Karpas-422 (cell line): ENCODE data around the gene CHURC1. TPM values are rescaled to one million over a fixed set of nuclear protein-coding genes. Genes with fewer than 3 reads are reported as not detected.
"Not testable (repeated sequence)": the region's sequence is repeated elsewhere in the genome, so short reads cannot be mapped to it uniquely, and the experiment has no call there.

Experiments
- DNase-seq: peaks from one replicate; pipeline ENCODE4 v3.0.0-alpha.2; 2015
- H2AFZ ChIP-seq: fragments of 200-600 bp; sonication (generic); 2 replicates; pipeline ENCODE4 v1.6.1; 2014; ENCODE audit warnings: antibody characterized with exemption, low read length, mixed read lengths
- H3K27ac ChIP-seq: fragments of 200-600 bp; sonication (generic); 2 replicates; pipeline ENCODE4 v1.5.1; 2014; ENCODE audit warnings: mild to moderate bottlenecking, low read length, moderate library complexity
- H3K27me3 ChIP-seq: fragments of 200-600 bp; sonication (generic); 2 replicates; pipeline ENCODE4 v1.6.1; 2014; ENCODE audit warnings: low read length, mixed read lengths
- H3K36me3 ChIP-seq: fragments of 200-600 bp; sonication (generic); 2 replicates; pipeline ENCODE4 v1.6.1; 2014; ENCODE audit warnings: low read length, mixed read lengths; ENCODE audit not compliant: insufficient read depth
- H3K4me1 ChIP-seq: fragments of 200-600 bp; sonication (generic); 2 replicates; pipeline ENCODE4 v1.6.1; 2014; ENCODE audit warnings: mild to moderate bottlenecking, low read length, mixed read lengths
- H3K4me2 ChIP-seq: fragments of 200-600 bp; sonication (generic); 2 replicates; pipeline ENCODE4 v1.6.1; 2014; ENCODE audit warnings: low read length, low read depth, mild to moderate bottlenecking; ENCODE audit not compliant: poor library complexity, severe bottlenecking
- H3K4me3 ChIP-seq: fragments of 200-600 bp; sonication (generic); 2 replicates; pipeline ENCODE4 v1.5.1; 2014; ENCODE audit warnings: mild to moderate bottlenecking, antibody characterized with exemption, low read length, mixed read lengths
- H3K79me2 ChIP-seq: fragments of 200-600 bp; sonication (generic); 2 replicates; pipeline ENCODE4 v1.6.1; 2014; ENCODE audit warnings: mild to moderate bottlenecking, low read length, mixed read lengths
- H3K9ac ChIP-seq: fragments of 200-600 bp; sonication (generic); 2 replicates; pipeline ENCODE4 v1.6.0; 2014; ENCODE audit warnings: low read length
- H3K9me2 ChIP-seq: fragments of 200-600 bp; sonication (generic), shearing (Covaris generic); replicated peaks from 2 replicates; pipeline ENCODE4 v1.6.0; 2014; ENCODE audit warnings: mild to moderate bottlenecking, low read length, moderate library complexity; ENCODE audit not compliant: insufficient read depth
- H3K9me3 ChIP-seq: fragments of 300-700, 200-600 bp; sonication (generic); 2 replicates; pipeline ENCODE4 v1.6.1; 2014; ENCODE audit warnings: low read length, mixed read lengths
- H4K20me1 ChIP-seq: fragments of 200-600 bp; sonication (generic); 2 replicates; pipeline ENCODE4 v1.6.1; 2014; ENCODE audit warnings: mild to moderate bottlenecking, antibody characterized with exemption, low read length, low read depth; ENCODE audit not compliant: insufficient read depth
- total RNA-seq: library from RNA; depleted of rRNA; stranded (reverse); fragments of >200 nt; shearing (Covaris generic); gene quantifications from 2 replicates; pipeline ENCODE4 v1.2.3, GENCODE V29; 2014; ENCODE audit warnings: low replicate concordance

Gene CHURC1
- total RNA-seq, 1 experiment from 2014 or later, result 136 TPM

- Histone ChIP-seq H3K9me3 (no peaks in the 10 kb centered on the region), H4K20me1 (no peaks in the 10 kb centered on the region), H3K4me2 (no peak overlapping the region), H3K4me3 (no peak overlapping the region), H3K4me1 (no peaks in the 10 kb centered on the region), H3K9ac (no peak overlapping the region), H3K9me2 (no peaks in the 10 kb centered on the region), H3K36me3 (no peaks in the 10 kb centered on the region), H3K79me2 (no peaks in the 10 kb centered on the region), H3K27ac (no peak overlapping the region), H3K27me3 (no peaks in the 10 kb centered on the region), H2AFZ (no peak overlapping the region)
- DNase-seq, result no peak
Observed at GRCh38 chr14:64889352-64889751, 24.9 kb upstream of the CHURC1 start.

DNA sequence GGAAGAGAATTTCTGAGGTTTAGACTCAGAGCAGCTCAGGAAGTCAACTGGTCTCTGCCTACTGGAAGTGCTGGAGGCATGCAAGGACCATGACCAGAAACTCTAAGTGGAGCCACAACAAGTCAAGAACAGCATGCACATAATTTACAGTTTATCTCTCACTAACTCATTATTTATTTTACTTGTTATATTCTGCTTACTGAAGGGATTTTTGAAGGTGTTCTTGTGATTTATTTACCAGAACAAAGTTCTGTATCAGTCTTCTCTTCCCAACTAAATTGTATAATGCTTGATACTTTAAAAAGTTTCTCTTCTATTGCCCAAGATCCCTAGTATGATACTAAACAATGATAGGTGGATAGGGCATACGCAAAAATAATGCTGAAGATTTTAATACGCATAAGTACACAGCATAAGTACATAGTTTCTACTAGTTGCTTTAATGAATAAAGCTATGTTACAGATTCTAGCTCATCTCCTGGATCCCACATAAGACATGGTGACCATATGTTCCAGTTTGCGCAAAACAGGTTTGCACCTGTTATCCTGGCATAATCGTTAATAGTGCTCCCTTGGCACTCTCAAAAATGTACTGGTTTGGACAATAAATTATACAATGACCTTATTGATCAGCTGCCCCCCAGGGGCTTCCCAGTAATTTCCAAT, 22.9 kb upstream of the CHURC1 start:
- Histone ChIP-seq H2AFZ (no peak overlapping the region), H3K4me1 (no peaks in the 10 kb centered on the region), H3K9me3 (no peaks in the 10 kb centered on the region), H4K20me1 (no peaks in the 10 kb centered on the region), H3K9me2 (no peaks in the 10 kb centered on the region), H3K27me3 (no peaks in the 10 kb centered on the region), H3K36me3 (no peaks in the 10 kb centered on the region), H3K4me3 (no peak overlapping the region), H3K27ac (no peak overlapping the region), H3K9ac (no peak overlapping the region), H3K4me2 (no peak overlapping the region), H3K79me2 (no peaks in the 10 kb centered on the region)
- DNase-seq, result no peak

GRCh38 chr14:64891839-64892375, 22.3 kb upstream of the CHURC1 start:
- no peak overlapping the region for H3K9ac ChIP-seq
- DNase-seq, result peak; percentile 88
- H3K4me2 ChIP-seq, result no peak overlapping the region
- H3K36me3 ChIP-seq, result no peaks in the 10 kb centered on the region
- no peaks in the 10 kb centered on the region for H3K79me2 ChIP-seq
- no peak overlapping the region for H3K4me3 ChIP-seq
- no peaks in the 10 kb centered on the region for H4K20me1 ChIP-seq
- no peaks in the 10 kb centered on the region for H3K27me3 ChIP-seq
- H3K27ac ChIP-seq, result no peak overlapping the region
- H3K4me1 ChIP-seq, result no peaks in the 10 kb centered on the region
- no peaks in the 10 kb centered on the region for H3K9me2 ChIP-seq
- H2AFZ ChIP-seq, result no peak overlapping the region
- no peaks in the 10 kb centered on the region for H3K9me3 ChIP-seq

- Histone ChIP-seq H3K4me2 (no peak overlapping the region), H3K36me3 (no peaks in the 10 kb centered on the region), H3K79me2 (no peaks in the 10 kb centered on the region), H2AFZ (no peak overlapping the region), H3K27ac (no peak overlapping the region), H3K9me3 (no peaks in the 10 kb centered on the region), H3K4me3 (no peak overlapping the region), H3K9ac (no peak overlapping the region), H4K20me1 (no peaks in the 10 kb centered on the region), H3K9me2 (no peaks in the 10 kb centered on the region), H3K27me3 (no peaks in the 10 kb centered on the region), H3K4me1 (no peaks in the 10 kb centered on the region)
- no peak for DNase-seq
Observed at GRCh38 chr14:64899958-64900357, 14.3 kb upstream of the CHURC1 start.

- Histone ChIP-seq H3K27me3 (no peaks in the 10 kb centered on the region), H3K4me2 (no peak overlapping the region), H3K9ac (no peak overlapping the region), H2AFZ (no peak overlapping the region), H3K9me2 (no peaks in the 10 kb centered on the region), H4K20me1 (no peaks in the 10 kb centered on the region), H3K27ac (no peak overlapping the region), H3K36me3 (no peaks in the 10 kb centered on the region), H3K9me3 (no peaks in the 10 kb centered on the region), H3K79me2 (no peaks in the 10 kb centered on the region), H3K4me3 (no peak overlapping the region), H3K4me1 (no peaks in the 10 kb centered on the region)
- no peak for DNase-seq
Observed at GRCh38 chr14:64906022-64906421, 8.2 kb upstream of the CHURC1 start.

DNA sequence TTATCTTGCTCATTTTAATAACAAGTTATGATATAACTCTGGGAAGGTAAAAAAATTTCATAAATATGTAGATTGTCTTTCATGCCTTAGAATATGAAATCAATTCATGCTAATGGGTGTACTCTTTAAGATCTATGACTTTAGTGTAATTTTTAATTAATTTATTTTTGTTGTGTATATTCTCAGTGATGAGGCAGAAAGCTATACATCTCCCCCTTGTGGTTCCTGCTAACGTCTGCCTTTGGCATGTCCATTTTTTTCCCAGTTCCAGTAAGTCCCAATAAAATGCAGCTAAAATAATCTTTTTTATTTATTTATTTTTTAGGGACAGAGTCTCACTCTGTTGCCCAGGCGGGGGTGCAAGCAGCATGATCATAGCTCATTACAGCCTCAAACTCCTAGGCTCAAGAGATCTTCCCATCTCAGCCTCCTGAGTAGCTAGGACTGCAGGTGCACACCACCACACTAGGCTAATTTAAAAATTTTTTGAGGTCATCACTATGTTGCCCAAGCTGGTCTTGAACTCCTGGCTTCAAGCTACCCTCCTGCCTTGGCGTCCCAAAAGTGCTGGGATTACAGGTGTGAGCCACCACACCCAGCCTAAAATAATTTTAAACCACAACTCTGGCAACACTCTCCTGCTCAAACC, 3.3 kb upstream of the CHURC1 start:
- H3K4me1 ChIP-seq, result peaks cover 14% of the 10 kb centered on the region
- no peak overlapping the region for H3K4me3 ChIP-seq
- H3K9me2 ChIP-seq, result no peaks in the 10 kb centered on the region
- no peaks in the 10 kb centered on the region for H3K27me3 ChIP-seq
- H4K20me1 ChIP-seq, result peaks cover 10% of the 10 kb centered on the region; the same call in 1 of the 2 replicates
- DNase-seq, result peak; percentile 54
- H3K9ac ChIP-seq, result no peak overlapping the region
- no peak overlapping the region for H3K27ac ChIP-seq
- H3K9me3 ChIP-seq, result no peaks in the 10 kb centered on the region
- H3K79me2 ChIP-seq, result peaks cover 17% of the 10 kb centered on the region
- no peak overlapping the region for H3K4me2 ChIP-seq
- H2AFZ ChIP-seq, result no peak overlapping the region
- peaks cover 5% of the 10 kb centered on the region; the same call in 1 of the 2 replicates for H3K36me3 ChIP-seq

DNA sequence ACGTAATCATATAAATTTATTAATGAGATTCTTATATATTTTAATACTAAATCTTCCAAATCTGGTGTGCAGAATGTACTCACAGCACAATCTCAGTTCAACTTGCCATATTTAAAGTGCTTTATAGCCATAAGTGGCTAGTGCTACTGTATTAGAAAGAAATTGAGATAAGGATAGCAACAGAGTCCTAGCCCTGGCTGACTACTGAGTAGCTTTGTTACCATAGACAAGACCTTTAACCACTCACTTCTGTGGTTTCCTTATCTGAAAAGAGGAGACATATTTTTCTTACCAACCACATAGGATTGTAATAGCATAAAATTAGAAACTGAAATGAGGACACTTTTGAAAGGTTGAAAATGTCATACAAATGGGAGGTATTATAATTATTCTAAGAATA, 2.0 kb upstream of the CHURC1 start:
- H3K9ac ChIP-seq, result no peak overlapping the region
- no peak overlapping the region for H3K4me2 ChIP-seq
- H3K4me3 ChIP-seq, result no peak overlapping the region
- no peaks in the 10 kb centered on the region for H3K27me3 ChIP-seq
- no peaks in the 10 kb centered on the region for H3K9me3 ChIP-seq
- no peak overlapping the region for H3K27ac ChIP-seq
- H3K4me1 ChIP-seq, result peaks cover 18% of the 10 kb centered on the region
- H4K20me1 ChIP-seq, result peaks cover 11% of the 10 kb centered on the region; the same call in 1 of the 2 replicates
- DNase-seq, result no peak
- H3K36me3 ChIP-seq, result peaks cover 8% of the 10 kb centered on the region; the same call in 1 of the 2 replicates
- no peak overlapping the region for H2AFZ ChIP-seq
- no peaks in the 10 kb centered on the region for H3K9me2 ChIP-seq
- H3K79me2 ChIP-seq, result peaks cover 30% of the 10 kb centered on the region

- peak overlapping the region; percentile 87; the same call in 1 of the 2 replicates for H3K4me3 ChIP-seq
- peaks cover 11% of the 10 kb centered on the region; the same call in 1 of the 2 replicates for H4K20me1 ChIP-seq
- not testable (repeated sequence) for H3K9ac ChIP-seq
Observed at GRCh38 chr14:64913477-64913876, 778 bp upstream of the CHURC1 start.

More at GRCh38 chr14:64913477-64913876, 778 bp upstream of the CHURC1 start:
- H3K9me2 ChIP-seq, DNase-seq, H3K9me3 ChIP-seq, H3K27ac ChIP-seq, H3K27me3 ChIP-seq: not testable (repeated sequence)
- Histone ChIP-seq H3K36me3 (peaks cover 13% of the 10 kb centered on the region; the same call in 1 of the 2 replicates), H3K4me2 (peak overlapping the region; percentile 82), H3K4me1 (peaks cover 26% of the 10 kb centered on the region), H2AFZ (peak overlapping the region; percentile 95; the same call in 1 of the 2 replicates), H3K79me2 (peaks cover 43% of the 10 kb centered on the region)
